ENCODE data around the gene MT1E. TPM values are rescaled to one million over a fixed set of nuclear protein-coding genes. Genes with fewer than 3 reads are reported as not detected.

MT1E gene
- total and polyA plus RNA-seq, 9 donors, result 16.1 to 867 (median 65.3) TPM

DNA sequence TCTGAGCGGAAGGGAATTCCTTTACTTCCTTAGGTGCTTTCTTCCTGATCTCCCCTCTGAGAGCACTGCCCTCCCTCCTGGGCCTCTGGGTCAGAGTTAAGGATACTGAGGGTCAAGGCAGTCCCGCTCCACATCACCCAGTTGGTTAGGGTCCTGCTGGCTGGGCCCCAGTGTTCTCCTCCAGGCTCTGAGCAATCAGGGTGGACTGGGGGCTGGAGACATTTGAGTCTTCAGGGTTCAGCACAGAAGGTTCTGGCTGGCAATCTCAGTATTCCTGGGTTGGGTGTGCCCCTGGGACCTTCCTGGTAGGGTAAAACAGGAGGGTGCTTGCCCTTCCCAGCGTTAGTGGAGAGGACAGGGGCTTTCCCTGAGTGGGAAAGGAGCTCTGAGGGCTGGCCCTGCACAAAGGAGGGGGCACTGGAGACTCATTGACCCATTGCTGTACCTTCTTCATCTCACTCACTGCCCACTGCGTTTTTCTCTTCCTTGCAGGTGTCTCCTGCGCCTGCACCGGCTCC lies 7.3 kb downstream of the MT1E start:
- DNase-seq, result no peak
- H3K27ac ChIP-seq, result no peak overlapping the region
- H3K9me3 ChIP-seq, result no peaks in the 10 kb centered on the region
- no peaks in the 10 kb centered on the region for H3K36me3 ChIP-seq
- no peak for TF ChIP-seq EP300 (IDR thresholded peaks at IDR 0.05)
- TF ChIP-seq POLR2A (IDR thresholded peaks at IDR 0.05), result no peak
- peaks cover 3% of the 10 kb centered on the region for H3K4me1 ChIP-seq (ENCODE audit: insufficient read depth)
- 53 to 74% (median 66%) methylated on average over 5 to 6 of the region's 6 CpGs for WGBS, 3 donors
- H3K4me3 ChIP-seq, result peak overlapping the region; percentile 34
- intact Hi-C loops (cut with DNase I), result no loop called here
- no peaks in the 10 kb centered on the region for H3K27me3 ChIP-seq

DNA sequence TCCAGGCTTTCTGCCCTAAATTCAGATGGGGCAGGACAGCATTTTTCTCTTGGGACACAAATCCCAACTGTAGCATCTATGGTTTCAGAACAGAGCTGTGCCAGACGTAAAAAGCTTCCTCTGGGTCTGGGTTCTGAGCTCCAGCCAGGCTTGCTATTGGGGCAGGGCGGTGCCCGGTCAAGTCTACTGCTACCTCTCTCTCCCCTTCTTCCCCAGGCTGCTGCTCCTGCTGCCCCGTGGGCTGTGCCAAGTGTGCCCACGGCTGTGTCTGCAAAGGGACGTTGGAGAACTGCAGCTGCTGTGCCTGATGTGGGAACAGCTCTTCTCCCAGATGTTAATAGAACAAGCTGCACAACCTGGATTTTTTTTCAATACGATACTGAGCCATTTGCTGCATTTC lies 8.0 kb downstream of the MT1E start:
- no peak overlapping the region for H3K27ac ChIP-seq
- TF ChIP-seq, protein P1, sequence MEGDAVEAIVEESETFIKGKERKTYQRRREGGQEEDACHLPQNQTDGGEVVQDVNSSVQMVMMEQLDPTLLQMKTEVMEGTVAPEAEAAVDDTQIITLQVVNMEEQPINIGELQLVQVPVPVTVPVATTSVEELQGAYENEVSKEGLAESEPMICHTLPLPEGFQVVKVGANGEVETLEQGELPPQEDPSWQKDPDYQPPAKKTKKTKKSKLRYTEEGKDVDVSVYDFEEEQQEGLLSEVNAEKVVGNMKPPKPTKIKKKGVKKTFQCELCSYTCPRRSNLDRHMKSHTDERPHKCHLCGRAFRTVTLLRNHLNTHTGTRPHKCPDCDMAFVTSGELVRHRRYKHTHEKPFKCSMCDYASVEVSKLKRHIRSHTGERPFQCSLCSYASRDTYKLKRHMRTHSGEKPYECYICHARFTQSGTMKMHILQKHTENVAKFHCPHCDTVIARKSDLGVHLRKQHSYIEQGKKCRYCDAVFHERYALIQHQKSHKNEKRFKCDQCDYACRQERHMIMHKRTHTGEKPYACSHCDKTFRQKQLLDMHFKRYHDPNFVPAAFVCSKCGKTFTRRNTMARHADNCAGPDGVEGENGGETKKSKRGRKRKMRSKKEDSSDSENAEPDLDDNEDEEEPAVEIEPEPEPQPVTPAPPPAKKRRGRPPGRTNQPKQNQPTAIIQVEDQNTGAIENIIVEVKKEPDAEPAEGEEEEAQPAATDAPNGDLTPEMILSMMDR (IDR thresholded peaks at IDR 0.05), result no peak
- TF ChIP-seq EP300 (IDR thresholded peaks at IDR 0.05), result no peak
- TF ChIP-seq POLR2A (IDR thresholded peaks at IDR 0.05), result no peak
- peaks cover 6% of the 10 kb centered on the region for H3K4me1 ChIP-seq (ENCODE audit: insufficient read depth)
- H3K4me3 ChIP-seq, result no peak overlapping the region
- intact Hi-C loops (cut with DNase I), result no loop called here
- no peaks in the 10 kb centered on the region for H3K36me3 ChIP-seq
- no peaks in the 10 kb centered on the region for H3K27me3 ChIP-seq
- DNase-seq, result no peak
- H3K9me3 ChIP-seq, result no peaks in the 10 kb centered on the region
- 66 to 80% (median 71%) methylated on average over 7 of the region's 7 CpGs for WGBS, 3 donors

DNA sequence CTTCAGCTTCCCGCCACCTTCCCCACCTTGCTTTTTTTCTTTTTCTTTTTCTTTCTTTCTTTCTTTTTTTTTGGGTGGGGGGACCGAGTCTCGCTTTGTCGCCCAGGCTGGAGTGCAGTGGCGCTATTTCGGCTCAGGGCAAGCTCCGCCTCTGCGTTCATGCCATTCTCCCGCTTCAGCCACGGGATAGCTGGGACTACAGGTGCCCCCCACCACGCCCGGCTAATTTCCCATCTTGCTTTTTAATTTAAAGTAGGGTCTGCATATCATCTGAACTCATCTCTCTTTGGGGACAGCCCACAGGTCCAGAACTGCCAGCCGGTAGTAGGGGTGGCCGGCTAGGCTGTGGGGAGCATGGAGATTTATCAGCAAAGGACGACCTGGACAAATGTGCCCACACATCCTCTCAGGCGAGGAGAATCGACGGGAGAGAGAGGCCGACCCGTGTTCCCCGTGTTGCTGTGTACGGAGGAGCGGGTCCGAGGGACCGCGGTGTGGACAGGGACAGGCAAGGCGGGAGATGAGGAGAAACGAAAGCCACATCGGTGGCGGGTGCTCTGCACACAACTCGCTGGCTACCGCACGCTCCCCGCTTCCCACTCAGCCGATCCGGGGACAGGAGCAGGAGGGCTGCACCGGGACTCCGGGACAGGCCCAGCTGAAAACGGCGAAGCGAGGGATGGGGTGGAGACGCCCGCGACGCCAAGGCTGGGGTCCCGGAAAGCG lies 9.3 kb downstream of the MT1E start:
- intact Hi-C loops (cut with DNase I), result no loop called here
- Histone ChIP-seq H3K27me3 (no peaks in the 10 kb centered on the region), H3K4me1 (ENCODE audit: insufficient read depth) (peaks cover 9% of the 10 kb centered on the region), H3K9me3 (no peaks in the 10 kb centered on the region), H3K36me3 (no peaks in the 10 kb centered on the region), H3K4me3 (no peak overlapping the region), H3K27ac (no peak overlapping the region)
- TF ChIP-seq, protein P1 (IDR thresholded peaks at IDR 0.05), result no peak
- TF ChIP-seq EP300 (IDR thresholded peaks at IDR 0.05) (no peak), POLR2A (IDR thresholded peaks at IDR 0.05) (no peak)
- DNase-seq, result no peak
- WGBS, 3 donors, result 22 to 26% (median 24%) methylated on average over 44 to 47 of the region's 47 CpGs

DNA sequence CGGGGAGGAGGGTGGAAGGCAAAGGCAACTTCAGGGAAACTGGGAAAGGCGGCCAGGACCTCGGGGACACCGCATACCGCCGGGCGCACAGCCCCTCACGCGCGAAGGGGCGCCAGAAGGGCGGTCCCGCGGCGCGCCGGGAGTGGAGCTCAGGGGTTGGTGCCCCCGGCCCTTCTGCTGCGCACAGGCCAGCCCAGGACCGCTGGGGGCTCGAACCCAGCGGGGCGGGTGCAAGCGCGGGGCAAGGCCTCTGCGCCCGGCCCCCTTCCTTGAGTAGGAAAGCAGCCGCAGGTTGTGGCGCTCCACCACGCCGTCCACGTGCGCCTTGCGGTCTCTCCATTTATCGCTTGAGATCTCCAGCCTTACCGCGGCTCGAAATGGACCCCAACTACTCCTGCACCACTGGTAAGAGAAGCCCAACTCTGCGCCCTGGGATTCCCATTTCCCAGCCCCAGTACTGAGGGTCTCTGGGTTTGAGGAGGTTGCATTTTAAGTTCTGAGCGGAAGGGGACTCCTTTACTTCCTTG lies 9.9 kb downstream of the MT1E start:
- TF ChIP-seq, protein P1 (IDR thresholded peaks at IDR 0.05), result no peak
- TF ChIP-seq EP300 (IDR thresholded peaks at IDR 0.05), result no peak
- no peak for TF ChIP-seq POLR2A (IDR thresholded peaks at IDR 0.05)
- no peaks in the 10 kb centered on the region for H3K9me3 ChIP-seq
- H3K27me3 ChIP-seq, result no peaks in the 10 kb centered on the region
- H3K27ac ChIP-seq, result no peak overlapping the region
- intact Hi-C loops (cut with DNase I), result no loop called here
- H3K4me1 ChIP-seq (ENCODE audit: insufficient read depth), result peaks cover 9% of the 10 kb centered on the region
- no peak for DNase-seq
- 4 to 14% (median 10%) methylated on average over 25 to 40 of the region's 40 CpGs for WGBS, 3 donors
- no peak overlapping the region for H3K4me3 ChIP-seq
- H3K36me3 ChIP-seq, result no peaks in the 10 kb centered on the region
